ENCODE measurements around the gene MLH3. TPM values are rescaled to one million over a fixed set of nuclear protein-coding genes. Genes with fewer than 3 reads are reported as not detected.

The MLH3 gene
- total RNA-seq, 1 donor from 2014 or later = 21.3 TPM

DNA sequence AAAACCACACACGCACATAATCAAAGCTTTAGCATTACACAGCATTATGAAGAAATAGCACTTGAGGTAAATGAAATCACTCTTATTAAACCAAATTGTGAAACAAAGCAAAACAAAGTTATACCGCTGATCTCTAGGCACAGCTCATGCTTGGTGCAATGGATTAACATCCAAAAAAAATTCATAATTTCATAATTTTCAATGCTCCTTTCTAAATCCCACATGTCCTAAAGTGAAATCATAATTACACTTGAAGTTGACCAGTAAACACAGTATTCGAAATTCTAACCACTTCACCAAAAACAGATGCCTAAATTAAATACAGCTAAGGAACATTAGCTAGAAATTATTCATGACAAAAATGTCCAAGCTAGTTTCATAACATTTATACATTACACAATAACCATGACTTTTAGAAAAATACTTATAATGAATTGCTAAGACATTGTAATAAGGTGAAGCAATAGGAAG lies 1.5 kb downstream of the MLH3 start:
- TF ChIP-seq, protein P1, sequence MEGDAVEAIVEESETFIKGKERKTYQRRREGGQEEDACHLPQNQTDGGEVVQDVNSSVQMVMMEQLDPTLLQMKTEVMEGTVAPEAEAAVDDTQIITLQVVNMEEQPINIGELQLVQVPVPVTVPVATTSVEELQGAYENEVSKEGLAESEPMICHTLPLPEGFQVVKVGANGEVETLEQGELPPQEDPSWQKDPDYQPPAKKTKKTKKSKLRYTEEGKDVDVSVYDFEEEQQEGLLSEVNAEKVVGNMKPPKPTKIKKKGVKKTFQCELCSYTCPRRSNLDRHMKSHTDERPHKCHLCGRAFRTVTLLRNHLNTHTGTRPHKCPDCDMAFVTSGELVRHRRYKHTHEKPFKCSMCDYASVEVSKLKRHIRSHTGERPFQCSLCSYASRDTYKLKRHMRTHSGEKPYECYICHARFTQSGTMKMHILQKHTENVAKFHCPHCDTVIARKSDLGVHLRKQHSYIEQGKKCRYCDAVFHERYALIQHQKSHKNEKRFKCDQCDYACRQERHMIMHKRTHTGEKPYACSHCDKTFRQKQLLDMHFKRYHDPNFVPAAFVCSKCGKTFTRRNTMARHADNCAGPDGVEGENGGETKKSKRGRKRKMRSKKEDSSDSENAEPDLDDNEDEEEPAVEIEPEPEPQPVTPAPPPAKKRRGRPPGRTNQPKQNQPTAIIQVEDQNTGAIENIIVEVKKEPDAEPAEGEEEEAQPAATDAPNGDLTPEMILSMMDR (IDR thresholded peaks at IDR 0.05) = no peak
- H3K9me3 Mint-ChIP-seq (ENCODE audit: low read depth) = no peaks in the 10 kb centered on the region
- H3K27ac Mint-ChIP-seq (ENCODE audit: unreplicated experiment) = no peak overlapping the region
- DNase-seq (ENCODE audit: low spot score) = no peak
- H3K27me3 Mint-ChIP-seq (ENCODE audit: low read depth) = no peaks in the 10 kb centered on the region
- peaks cover 25% of the 10 kb centered on the region for H3K4me1 Mint-ChIP-seq (ENCODE audit: low read depth)
- no peaks in the 10 kb centered on the region for H3K36me3 Mint-ChIP-seq (ENCODE audit: low read depth)
- no peak overlapping the region for H3K4me3 Mint-ChIP-seq (ENCODE audit: unreplicated experiment)

DNA sequence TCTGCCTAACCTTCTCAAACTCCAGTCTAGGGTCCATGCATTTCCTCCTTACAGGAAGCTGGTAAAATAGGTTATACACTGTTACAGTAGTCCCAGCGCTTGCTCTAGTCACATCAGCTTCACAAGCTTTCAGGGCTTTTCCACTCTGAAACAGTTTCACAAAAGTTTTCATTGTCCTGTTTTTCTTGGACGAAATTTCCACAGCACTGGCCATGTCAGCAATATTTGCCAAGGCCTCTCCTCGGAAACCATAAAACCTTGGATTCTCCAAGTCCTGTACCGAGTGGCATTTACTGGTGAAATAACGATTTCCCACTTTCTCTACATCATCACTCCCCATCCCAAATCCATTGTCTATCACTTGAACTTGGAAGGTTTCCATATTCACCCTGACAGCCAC lies 2.1 kb downstream of the MLH3 start:
- DNase-seq (ENCODE audit: low spot score) = no peak
- H3K27ac Mint-ChIP-seq (ENCODE audit: unreplicated experiment) = no peak overlapping the region
- H3K9me3 Mint-ChIP-seq (ENCODE audit: low read depth) = no peaks in the 10 kb centered on the region
- peaks cover 31% of the 10 kb centered on the region for H3K4me1 Mint-ChIP-seq (ENCODE audit: low read depth)
- no peak overlapping the region for H3K4me3 Mint-ChIP-seq (ENCODE audit: unreplicated experiment)
- H3K27me3 Mint-ChIP-seq (ENCODE audit: low read depth) = no peaks in the 10 kb centered on the region
- TF ChIP-seq, protein P1 (IDR thresholded peaks at IDR 0.05) = no peak
- no peaks in the 10 kb centered on the region for H3K36me3 Mint-ChIP-seq (ENCODE audit: low read depth)

DNA sequence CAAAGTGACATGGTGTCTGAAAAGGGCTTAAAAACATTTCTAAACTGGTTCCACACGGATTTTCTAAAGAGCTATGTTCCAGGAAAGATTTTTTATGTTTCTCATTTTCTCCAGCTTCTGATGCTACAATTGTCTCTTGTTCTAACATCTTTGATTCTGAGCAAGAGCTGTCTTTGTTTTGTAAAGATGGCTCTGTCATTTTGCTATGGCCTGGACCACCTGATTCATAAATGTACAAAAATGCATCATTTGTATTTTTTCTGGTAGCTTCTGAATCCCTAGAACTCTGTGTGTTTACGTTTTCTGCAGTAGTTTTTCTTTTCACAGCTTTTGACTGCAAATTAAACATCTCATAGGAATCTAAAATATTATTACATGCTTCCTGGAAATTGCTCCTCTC lies 3.2 kb downstream of the MLH3 start:
- H3K27ac Mint-ChIP-seq (ENCODE audit: unreplicated experiment) = no peak overlapping the region
- no peak for DNase-seq (ENCODE audit: low spot score)
- H3K9me3 Mint-ChIP-seq (ENCODE audit: low read depth) = no peaks in the 10 kb centered on the region

DNA sequence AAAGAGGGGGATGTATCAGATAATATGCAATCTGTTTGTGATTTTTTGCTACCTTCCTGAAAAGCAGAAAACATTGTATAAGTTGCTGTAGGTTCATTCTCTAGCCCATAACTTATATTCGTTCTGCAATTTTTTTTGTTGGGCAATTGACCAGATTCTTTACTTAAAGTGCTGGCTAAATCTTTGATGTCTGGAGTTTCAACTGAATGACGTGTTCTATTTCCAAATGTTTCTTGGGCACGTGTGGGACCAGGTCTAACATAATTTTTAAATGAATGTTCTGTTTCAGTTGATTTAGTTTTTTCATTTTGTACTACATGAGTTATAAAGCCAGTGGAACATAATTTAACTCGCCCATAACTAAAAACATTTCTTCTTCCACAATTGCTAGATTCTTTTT lies 3.8 kb downstream of the MLH3 start:
- no peak overlapping the region for H3K27ac Mint-ChIP-seq (ENCODE audit: unreplicated experiment)
- peaks cover 33% of the 10 kb centered on the region for H3K4me1 Mint-ChIP-seq (ENCODE audit: low read depth)
- no peak overlapping the region for H3K4me3 Mint-ChIP-seq (ENCODE audit: unreplicated experiment)

More for the DNA sequence above, 3.2 kb downstream of the MLH3 start:
- Mint-ChIP-seq H3K36me3 (ENCODE audit: low read depth) (no peaks in the 10 kb centered on the region), H3K4me3 (ENCODE audit: unreplicated experiment) (no peak overlapping the region), H3K4me1 (ENCODE audit: low read depth) (peaks cover 33% of the 10 kb centered on the region), H3K27me3 (ENCODE audit: low read depth) (no peaks in the 10 kb centered on the region)
- TF ChIP-seq, protein P1 (IDR thresholded peaks at IDR 0.05) = no peak

DNA sequence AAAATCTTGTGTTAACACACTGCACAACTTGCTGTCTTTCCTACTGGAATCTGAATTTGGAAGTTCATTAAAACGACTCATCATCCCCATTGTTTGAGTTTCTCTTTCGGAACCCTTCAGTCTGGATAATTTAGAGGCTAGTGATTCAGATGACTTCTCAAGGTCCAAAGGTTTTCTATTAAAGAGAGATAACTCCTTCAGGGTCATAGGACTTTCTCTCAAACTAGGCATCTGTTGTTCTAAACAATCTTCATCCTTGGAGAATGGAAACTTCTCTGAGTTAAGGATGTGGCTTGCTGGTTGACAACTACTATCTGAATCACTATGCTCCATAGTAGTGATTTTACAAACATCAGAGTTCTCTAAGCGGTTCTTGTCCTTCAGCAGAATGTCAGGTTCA lies 4.4 kb downstream of the MLH3 start:
- no peaks in the 10 kb centered on the region for H3K36me3 Mint-ChIP-seq (ENCODE audit: low read depth)
- H3K9me3 Mint-ChIP-seq (ENCODE audit: low read depth) = no peaks in the 10 kb centered on the region
- H3K4me3 Mint-ChIP-seq (ENCODE audit: unreplicated experiment) = no peak overlapping the region
- peaks cover 39% of the 10 kb centered on the region for H3K4me1 Mint-ChIP-seq (ENCODE audit: low read depth)
- no peaks in the 10 kb centered on the region for H3K27me3 Mint-ChIP-seq (ENCODE audit: low read depth)
- DNase-seq (ENCODE audit: low spot score) = no peak
- no peak overlapping the region for H3K27ac Mint-ChIP-seq (ENCODE audit: unreplicated experiment)
- TF ChIP-seq, protein P1 (IDR thresholded peaks at IDR 0.05) = no peak

More for the DNA sequence above, 3.8 kb downstream of the MLH3 start:
- TF ChIP-seq, protein P1 (IDR thresholded peaks at IDR 0.05) = no peak
- Mint-ChIP-seq H3K9me3 (ENCODE audit: low read depth) (no peaks in the 10 kb centered on the region), H3K36me3 (ENCODE audit: low read depth) (no peaks in the 10 kb centered on the region), H3K27me3 (ENCODE audit: low read depth) (no peaks in the 10 kb centered on the region)
- no peak for DNase-seq (ENCODE audit: low spot score)

Measured in chondrocyte (in vitro differentiated cells).